Peyer's patch (tissue), 4 donors: Measurements from ENCODE around the gene C1orf198. TPM values are rescaled to one million over a fixed set of nuclear protein-coding genes. Genes with fewer than 3 reads are reported as not detected.

Experiments
- DNase-seq, 3 donors: peaks; one replicate each; pipeline ENCODE4 v3.0.0-alpha.2; 2017 to 2019
- H3K27ac ChIP-seq, 4 donors: fragments of 200-600 bp; sonication (generic); one replicate each; pipeline ENCODE4 v1.5.1; 2016 to 2019
- H3K27me3 ChIP-seq, 2 donors: fragments of 200-600 bp; sonication (generic); one replicate each; pipeline ENCODE4 v1.5.1; 2019
- H3K36me3 ChIP-seq, 3 donors: fragments of 200-600 bp; sonication (generic); one replicate each; pipeline ENCODE4 v1.5.1; 2016 to 2019
- H3K4me1 ChIP-seq, 4 donors: fragments of 200-600 bp; sonication (generic); one replicate each; pipeline ENCODE4 v1.5.1; 2016 to 2019
- H3K4me3 ChIP-seq, 4 donors: fragments of 200-600 bp; sonication (generic); 1 replicate in 3 of 4; 2 replicates in 1 of 4; pipeline ENCODE4 v1.5.1; 2016 to 2019; ENCODE audit warnings: mild to moderate bottlenecking in 1 of 4
- H3K9me3 ChIP-seq, 4 donors: fragments of 200-600 bp; sonication (generic); one replicate each; pipeline ENCODE4 v1.5.1; 2016 to 2019; ENCODE audit warnings: mild to moderate bottlenecking in 1 of 4
- CTCF ChIP-seq, 6 experiments: fragments of 450-650 bp in 4 of 6; fragments of 200-600 bp in 2 of 6; sonication (generic) in 1 of 6; IDR thresholded peaks; one replicate each; pipeline ENCODE4 v1.5.1; 2017 to 2019; ENCODE audit warnings: antibody characterized with exemption in 6 of 6, mild to moderate bottlenecking in 3 of 6, moderate library complexity in 1 of 6
- POLR2A ChIP-seq, 2 donors: fragments of 450-650 bp; IDR thresholded peaks; one replicate each; pipeline ENCODE4 v1.5.1; 2017; ENCODE audit warnings: antibody characterized with exemption in 2 of 2, mild to moderate bottlenecking in 2 of 2, moderate library complexity in 2 of 2
- total RNA-seq, 4 donors: library from RNA; depleted of rRNA; stranded (reverse); fragments of >200 nt; gene quantifications; one replicate each; pipeline ENCODE4 v1.1.0, GENCODE V29; 2016

C1orf198 gene
- total RNA-seq, 4 donors from 2014 or later, result 10.3 to 14.0 (median 11.4) TPM

GRCh38 chr1:230858918-230859729, 9.2 kb downstream of the C1orf198 start:
- DNase-seq, result no peak
- H3K27me3 ChIP-seq, result no peaks in the 10 kb centered on the region
- no peak overlapping the region for H3K4me3 ChIP-seq
- H3K4me1 ChIP-seq, result peaks cover 0 to 14% (median 0%) of the 10 kb centered on the region in 4 donors
- peak overlapping the region in 1 of 4 donors; percentile 13 for H3K27ac ChIP-seq
- no peaks in the 10 kb centered on the region for H3K36me3 ChIP-seq
- H3K9me3 ChIP-seq, result no peaks in the 10 kb centered on the region
- TF ChIP-seq CTCF (IDR thresholded peaks at IDR 0.05), result no peak
- no peak for TF ChIP-seq POLR2A (IDR thresholded peaks at IDR 0.05)

GRCh38 chr1:230858236-230858820, 10.0 kb downstream of the C1orf198 start:
- DNase-seq, result no peak
- H3K36me3 ChIP-seq, result no peaks in the 10 kb centered on the region
- H3K4me1 ChIP-seq, result peaks cover 0 to 14% (median 0%) of the 10 kb centered on the region in 4 donors
- H3K9me3 ChIP-seq, result no peaks in the 10 kb centered on the region
- H3K4me3 ChIP-seq, result no peak overlapping the region
- H3K27me3 ChIP-seq, result no peaks in the 10 kb centered on the region
- H3K27ac ChIP-seq, result no peak overlapping the region
- TF ChIP-seq POLR2A (IDR thresholded peaks at IDR 0.05), result no peak
- TF ChIP-seq CTCF (IDR thresholded peaks at IDR 0.05), result no peak

- Histone ChIP-seq H3K36me3 (peaks cover 0 to 2% (median 0%) of the 10 kb centered on the region in 3 donors), H3K27ac (no peak overlapping the region), H3K4me1 (peaks cover 0 to 14% (median 0%) of the 10 kb centered on the region in 4 donors), H3K27me3 (no peaks in the 10 kb centered on the region), H3K4me3 (no peak overlapping the region), H3K9me3 (no peaks in the 10 kb centered on the region)
- DNase-seq, result no peak
- no peak for TF ChIP-seq POLR2A (IDR thresholded peaks at IDR 0.05)
- no peak for TF ChIP-seq CTCF (IDR thresholded peaks at IDR 0.05)
Measured at GRCh38 chr1:230857822-230858221, 10.5 kb downstream of the C1orf198 start.

DNA sequence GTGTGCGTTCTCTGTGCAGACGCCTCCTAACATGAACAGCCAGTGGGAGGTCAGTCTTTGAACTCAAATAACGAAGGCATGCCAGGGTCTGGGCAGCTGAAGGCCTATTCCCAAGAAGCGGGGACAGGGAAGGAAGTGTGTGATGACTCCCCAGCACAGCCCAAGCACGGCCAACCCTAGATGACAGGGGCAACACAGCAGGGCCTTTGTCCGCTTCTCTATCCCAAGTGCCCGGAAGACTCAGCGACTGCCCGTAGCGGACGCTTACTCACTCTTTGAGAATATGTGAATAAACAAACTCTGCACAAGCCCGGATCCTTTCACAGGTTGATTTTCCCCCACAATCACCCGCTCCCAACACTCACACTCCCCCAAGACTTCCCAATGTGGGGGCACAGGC, 11.2 kb downstream of the C1orf198 start:
- TF ChIP-seq CTCF (IDR thresholded peaks at IDR 0.05) (no peak), POLR2A (IDR thresholded peaks at IDR 0.05) (no peak)
- H3K27ac ChIP-seq, result no peak overlapping the region

DNA sequence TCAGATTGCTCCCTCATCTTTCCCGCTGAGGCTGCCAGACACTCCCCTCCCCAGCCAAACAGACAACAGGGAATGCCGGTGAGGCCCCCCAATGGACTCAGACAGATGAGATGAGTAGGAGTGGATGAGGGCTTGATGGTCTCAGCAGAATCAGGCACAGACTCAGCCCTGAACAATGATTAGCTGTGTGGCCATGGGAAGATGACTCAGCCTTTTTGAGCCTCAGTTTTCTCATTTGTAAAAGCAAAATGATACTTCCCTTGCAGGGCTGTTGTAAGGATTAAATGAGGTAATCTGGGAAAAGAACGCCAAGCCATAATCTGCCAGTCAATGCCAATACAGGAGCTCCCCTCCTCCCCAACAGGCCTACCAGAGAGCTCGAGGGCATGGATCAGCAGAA, 12.4 kb downstream of the C1orf198 start:
- no peak overlapping the region for H3K4me3 ChIP-seq
- TF ChIP-seq POLR2A (IDR thresholded peaks at IDR 0.05), result no peak
- no peak for TF ChIP-seq CTCF (IDR thresholded peaks at IDR 0.05)
- H3K36me3 ChIP-seq, result peaks cover 0 to 4% (median 0%) of the 10 kb centered on the region in 3 donors
- H3K27me3 ChIP-seq, result no peaks in the 10 kb centered on the region
- DNase-seq, result no peak
- peaks cover 0 to 11% (median 0%) of the 10 kb centered on the region in 4 donors for H3K4me1 ChIP-seq
- H3K9me3 ChIP-seq, result no peaks in the 10 kb centered on the region
- no peak overlapping the region for H3K27ac ChIP-seq

More for the DNA sequence above, 11.2 kb downstream of the C1orf198 start:
- peaks cover 0 to 11% (median 0%) of the 10 kb centered on the region in 4 donors for H3K4me1 ChIP-seq
- no peak overlapping the region for H3K4me3 ChIP-seq
- H3K27me3 ChIP-seq, result no peaks in the 10 kb centered on the region
- peaks cover 0 to 4% (median 0%) of the 10 kb centered on the region in 3 donors for H3K36me3 ChIP-seq
- H3K9me3 ChIP-seq, result no peaks in the 10 kb centered on the region
- DNase-seq, result no peak
